ENCODE measurements around the gene DNAH6. TPM values are rescaled to one million over a fixed set of nuclear protein-coding genes. Genes with fewer than 3 reads are reported as not detected.

Gene DNAH6
- total RNA-seq, 1 experiment from 2014 or later: 0.26 TPM

DNA sequence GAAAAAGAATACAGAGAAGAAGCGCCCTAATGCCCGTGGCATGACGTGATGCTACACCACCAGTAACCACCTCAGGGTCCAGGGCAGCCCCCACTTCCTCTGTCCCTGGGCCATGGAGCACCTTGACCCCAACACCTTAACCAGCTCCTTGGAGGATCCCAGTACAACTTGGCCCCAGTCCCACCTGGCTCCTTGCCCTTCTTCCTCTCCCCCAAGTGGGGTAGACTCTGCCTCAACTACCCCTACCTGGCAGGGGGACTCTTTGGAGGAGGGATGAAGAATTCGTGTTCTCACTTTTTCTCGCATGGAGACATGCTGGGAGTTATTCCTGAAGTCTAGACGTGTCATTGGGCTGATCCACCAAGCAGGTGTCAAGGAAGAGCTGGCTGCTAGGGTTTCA, 345.7 kb downstream of the DNAH6 start:
- no peaks in the 10 kb centered on the region; a peak in 1 of 5 replicates for H3K9me3 Mint-ChIP-seq

More for the DNA sequence above, 345.7 kb downstream of the DNAH6 start:
- Histone ChIP-seq H3K18ac (ENCODE audit: insufficient read length, low read depth, low read length) (no peak overlapping the region), H3K9ac (ENCODE audit: extremely low read depth, insufficient read length, low read length) (no peak overlapping the region), H3T11ph (ENCODE audit: low read length) (no peak overlapping the region), H3K4ac (ENCODE audit: low read depth, low read length) (no peak overlapping the region), H3K14ac (ENCODE audit: insufficient read depth, low read length) (no peak overlapping the region), H2BK15ac (ENCODE audit: low read depth, low read length) (no peak overlapping the region), H3K79me2 (ENCODE audit: insufficient read depth, low read length) (no peaks in the 10 kb centered on the region), H3K9me3 (ENCODE audit: control insufficient read depth, low read depth, low read length) (no peaks in the 10 kb centered on the region), H3K27me3 (ENCODE audit: insufficient read depth, low read length) (no peaks in the 10 kb centered on the region; the same call in 1 of the 2 replicates), H3K23ac (ENCODE audit: insufficient read length, low read depth, low read length) (no peak overlapping the region), H2AFZ (ENCODE audit: low read length) (no peak overlapping the region), H2BK20ac (ENCODE audit: low read depth, low read length, poor library complexity, severe bottlenecking) (no peak overlapping the region), H2AK5ac (ENCODE audit: insufficient read length, low read length) (no peak overlapping the region), H3K79me1 (ENCODE audit: insufficient read depth, low read depth, low read length, poor library complexity, severe bottlenecking) (no peaks in the 10 kb centered on the region), H3K23me2 (ENCODE audit: insufficient read length, low read depth, low read length, poor library complexity, severe bottlenecking) (no peaks in the 10 kb centered on the region), H2BK12ac (ENCODE audit: insufficient read length, low read depth, low read length) (no peak overlapping the region), H3K4me1 (ENCODE audit: insufficient read depth, low read length) (no peaks in the 10 kb centered on the region), H2BK5ac (ENCODE audit: insufficient read length, low read length) (no peak overlapping the region), H4K20me1 (ENCODE audit: control insufficient read depth, insufficient read depth, insufficient read length) (no peaks in the 10 kb centered on the region), H2BK120ac (ENCODE audit: low read depth, low read length, poor library complexity, severe bottlenecking) (no peak overlapping the region), H4K5ac (ENCODE audit: insufficient read length, low read depth, low read length) (no peak overlapping the region), H4K8ac (replicated peaks; ENCODE audit: insufficient read length, low read depth, low read length) (no peak overlapping the region), H3K4me2 (ENCODE audit: insufficient read depth, insufficient read length, low read length) (no peak overlapping the region), H3K56ac (ENCODE audit: insufficient read length, low read depth, low read length) (no peak overlapping the region), H3K27ac (ENCODE audit: insufficient read length, low read depth, low read length) (no peak overlapping the region), H4K91ac (ENCODE audit: insufficient read length, low read depth, low read length) (no peak overlapping the region)
- H3K36me3 Mint-ChIP-seq (ENCODE audit: insufficient read depth in 1 of 3, low read depth in 3 of 3): no peaks in the 10 kb centered on the region; a peak in 1 of 7 replicates
- no CpG with 5 or more reads among the region's 6 CpGs for WGBS (ENCODE audit: extremely low coverage, insufficient read length, low lambda C conversion rate)
- H3K27ac Mint-ChIP-seq: no peak overlapping the region
- DNase-seq: no peak
- TF ChIP-seq, protein P1, sequence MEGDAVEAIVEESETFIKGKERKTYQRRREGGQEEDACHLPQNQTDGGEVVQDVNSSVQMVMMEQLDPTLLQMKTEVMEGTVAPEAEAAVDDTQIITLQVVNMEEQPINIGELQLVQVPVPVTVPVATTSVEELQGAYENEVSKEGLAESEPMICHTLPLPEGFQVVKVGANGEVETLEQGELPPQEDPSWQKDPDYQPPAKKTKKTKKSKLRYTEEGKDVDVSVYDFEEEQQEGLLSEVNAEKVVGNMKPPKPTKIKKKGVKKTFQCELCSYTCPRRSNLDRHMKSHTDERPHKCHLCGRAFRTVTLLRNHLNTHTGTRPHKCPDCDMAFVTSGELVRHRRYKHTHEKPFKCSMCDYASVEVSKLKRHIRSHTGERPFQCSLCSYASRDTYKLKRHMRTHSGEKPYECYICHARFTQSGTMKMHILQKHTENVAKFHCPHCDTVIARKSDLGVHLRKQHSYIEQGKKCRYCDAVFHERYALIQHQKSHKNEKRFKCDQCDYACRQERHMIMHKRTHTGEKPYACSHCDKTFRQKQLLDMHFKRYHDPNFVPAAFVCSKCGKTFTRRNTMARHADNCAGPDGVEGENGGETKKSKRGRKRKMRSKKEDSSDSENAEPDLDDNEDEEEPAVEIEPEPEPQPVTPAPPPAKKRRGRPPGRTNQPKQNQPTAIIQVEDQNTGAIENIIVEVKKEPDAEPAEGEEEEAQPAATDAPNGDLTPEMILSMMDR (conservative IDR thresholded peaks at IDR 0.05): no peak
- H3K4me1 Mint-ChIP-seq: peaks cover 15% of the 10 kb centered on the region in 2 experiments
- peaks cover 76% of the 10 kb centered on the region for H3K27me3 Mint-ChIP-seq (ENCODE audit: low read depth)
- H3K4me3 Mint-ChIP-seq: no peak overlapping the region
